ENCODE results near the gene UBR4.

DNA sequence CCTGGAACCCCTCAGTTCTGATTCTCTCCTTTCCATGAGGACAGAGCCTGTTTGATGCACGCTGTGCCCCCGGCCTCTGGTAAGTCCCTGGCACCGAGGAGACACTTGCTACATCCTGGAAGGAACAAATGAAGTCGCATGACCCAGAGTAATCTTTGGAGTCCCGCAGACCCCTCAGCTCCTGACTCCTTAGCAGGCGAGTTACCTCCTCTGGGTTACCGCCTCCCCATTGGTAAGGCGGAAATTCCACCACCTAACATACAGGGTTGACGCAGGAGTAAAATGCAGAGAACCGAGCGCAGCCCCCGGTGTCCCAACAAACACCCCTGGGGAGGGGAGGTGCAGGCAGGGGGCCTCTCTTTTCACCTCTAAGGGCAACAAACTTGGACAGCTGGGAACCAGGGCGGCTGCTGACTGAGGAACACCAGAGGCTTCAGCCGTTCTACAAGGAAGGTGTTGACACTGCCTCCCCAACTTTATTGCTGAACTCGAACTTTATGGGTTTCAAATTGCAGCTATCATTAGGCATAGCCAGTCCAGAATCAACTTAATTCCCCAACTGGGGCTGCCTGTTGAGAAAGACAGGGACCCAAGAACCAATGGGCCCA lies 138.3 kb downstream of the UBR4 start:
- TF ChIP-seq EZH2 (IDR thresholded peaks at IDR 0.05), result no peak
- no peak; the same call in 1 of the 2 replicates for TF ChIP-seq POLR2AphosphoS5 (IDR thresholded peaks at IDR 0.05; ENCODE audit: borderline replicate concordance, low read depth, low read length)
- TF ChIP-seq FOXP2 (optimal IDR thresholded peaks at IDR 0.05; ENCODE audit: control extremely low read depth, extremely low read length, insufficient read depth), result no peak

Measured in SK-N-MC (cell line).